Breast epithelium (tissue), 3 donors: Measurements from ENCODE around the gene CTNND2.

Experiments
- POLR2A ChIP-seq: fragments of 450-650 bp; IDR thresholded peaks from one replicate; pipeline ENCODE4 v1.6.1; 2016; ENCODE audit warnings: antibody characterized with exemption, mild to moderate bottlenecking, moderate library complexity
- POLR2AphosphoS5 ChIP-seq, 3 donors: sonication (generic); formaldehyde crosslinking; IDR thresholded peaks; one replicate each; pipeline ENCODE4 v1.6.1; 2017; ENCODE audit warnings: antibody characterized with exemption in 3 of 3

DNA sequence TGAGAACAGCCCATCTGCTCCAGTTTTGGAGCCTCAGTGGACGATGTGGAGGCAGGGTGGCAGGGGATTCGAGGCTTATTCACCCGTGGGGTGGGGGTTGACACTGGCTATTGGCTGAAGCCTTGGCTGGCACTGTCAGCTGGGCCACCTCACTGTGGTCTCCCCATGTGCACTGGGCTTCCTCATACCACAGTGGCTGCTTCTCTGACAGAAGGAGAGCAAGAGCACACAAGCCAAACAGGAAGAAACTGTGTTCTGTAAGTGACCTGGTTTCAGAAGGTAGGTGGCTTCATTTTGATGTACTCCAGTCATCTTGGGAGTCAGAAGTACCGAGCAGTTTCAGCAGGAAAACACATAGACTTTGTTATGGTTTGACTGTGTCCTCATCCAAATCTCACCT is 24.7 kb upstream of the CTNND2 start:
- TF ChIP-seq POLR2AphosphoS5 (IDR thresholded peaks at IDR 0.05) (no peak), POLR2A (no peak)
